SJSA1 (cell line): ENCODE results near the gene DDAH1. TPM values are rescaled to one million over a fixed set of nuclear protein-coding genes. Genes with fewer than 3 reads are reported as not detected.

Experiments used
- DNase-seq, 2 experiments: peaks; one replicate each; pipeline ENCODE4 v3.0.0-alpha.2; 2015 to 2020; ENCODE audit warnings: low spot score in 2 of 2, low read depth in 1 of 2
- H3K27ac ChIP-seq: fragments of 250-450 bp; sonication (Bioruptor Pico); 2 replicates; pipeline ENCODE4 v1.5.1; 2020; ENCODE audit warnings: mild to moderate bottlenecking, moderate library complexity
- H3K27me3 ChIP-seq: fragments of 250-450 bp; sonication (Bioruptor Pico); replicated peaks from 2 replicates; pipeline ENCODE4 v1.5.1; 2020; ENCODE audit warnings: mild to moderate bottlenecking, moderate library complexity
- H3K36me3 ChIP-seq: fragments of 250-450 bp; sonication (Bioruptor Pico); 2 replicates; pipeline ENCODE4 v1.5.1; 2020; ENCODE audit warnings: mild to moderate bottlenecking
- H3K4me1 ChIP-seq: fragments of 250-450 bp; sonication (Bioruptor Pico); replicated peaks from 2 replicates; pipeline ENCODE4 v1.6.1; 2021; ENCODE audit warnings: mild to moderate bottlenecking
- H3K4me3 ChIP-seq: fragments of 250-450 bp; sonication (Bioruptor Pico); 2 replicates; pipeline ENCODE4 v1.5.1; 2020; ENCODE audit warnings: mild to moderate bottlenecking
- H3K9me3 ChIP-seq: fragments of 250-450 bp; sonication (Bioruptor Pico); replicated peaks from 2 replicates; pipeline ENCODE4 v1.5.1; 2020; ENCODE audit warnings: mild to moderate bottlenecking
- total RNA-seq: library from RNA; depleted of rRNA; stranded (reverse); fragments of >200 nt; shearing (Covaris generic); gene quantifications from 2 replicates; pipeline ENCODE4 v1.2.3, GENCODE V29; 2014

The DDAH1 gene
- total RNA-seq, 1 experiment from 2014 or later, result 108 TPM

- no peak for DNase-seq
- H3K27me3 ChIP-seq, result no peaks in the 10 kb centered on the region
- no peaks in the 10 kb centered on the region for H3K36me3 ChIP-seq
- H3K4me1 ChIP-seq, result peaks cover 27% of the 10 kb centered on the region
- H3K27ac ChIP-seq, result no peak overlapping the region
- no peaks in the 10 kb centered on the region for H3K9me3 ChIP-seq
- H3K4me3 ChIP-seq, result no peak overlapping the region
Measured at GRCh38 chr1:85295006-85295431, 169.9 kb downstream of the DDAH1 start.

- Histone ChIP-seq H3K9me3 (no peaks in the 10 kb centered on the region), H3K36me3 (no peaks in the 10 kb centered on the region), H3K4me1 (peaks cover 11% of the 10 kb centered on the region), H3K4me3 (no peak overlapping the region), H3K27me3 (no peaks in the 10 kb centered on the region), H3K27ac (no peak overlapping the region)
- DNase-seq, result no peak
Measured at GRCh38 chr1:85290826-85291225, 174.1 kb downstream of the DDAH1 start.

GRCh38 chr1:85289848-85290335, 175.1 kb downstream of the DDAH1 start:
- no peak for DNase-seq
- H3K27ac ChIP-seq, result no peak overlapping the region
- H3K27me3 ChIP-seq, result no peaks in the 10 kb centered on the region
- H3K4me1 ChIP-seq, result peaks cover 11% of the 10 kb centered on the region
- no peaks in the 10 kb centered on the region for H3K36me3 ChIP-seq
- no peak overlapping the region for H3K4me3 ChIP-seq
- H3K9me3 ChIP-seq, result no peaks in the 10 kb centered on the region

GRCh38 chr1:85289207-85289847, 175.6 kb downstream of the DDAH1 start:
- H3K27ac ChIP-seq, result no peak overlapping the region
- peak; percentile 51 to 69 for DNase-seq
- no peak overlapping the region for H3K4me3 ChIP-seq
- H3K9me3 ChIP-seq, result no peaks in the 10 kb centered on the region
- H3K27me3 ChIP-seq, result no peaks in the 10 kb centered on the region
- H3K36me3 ChIP-seq, result no peaks in the 10 kb centered on the region
- peaks cover 11% of the 10 kb centered on the region for H3K4me1 ChIP-seq

- H3K4me3 ChIP-seq, result no peak overlapping the region
- H3K4me1 ChIP-seq, result peaks cover 6% of the 10 kb centered on the region
- H3K9me3 ChIP-seq, result no peaks in the 10 kb centered on the region
- no peak overlapping the region for H3K27ac ChIP-seq
- no peaks in the 10 kb centered on the region for H3K27me3 ChIP-seq
- no peak for DNase-seq
- H3K36me3 ChIP-seq, result no peaks in the 10 kb centered on the region
Measured at GRCh38 chr1:85284202-85284601, 180.8 kb downstream of the DDAH1 start.

GRCh38 chr1:85283475-85284199, 181.3 kb downstream of the DDAH1 start:
- no peak overlapping the region for H3K27ac ChIP-seq
- H3K4me1 ChIP-seq, result peaks cover 11% of the 10 kb centered on the region
- peak in 1 of 2 experiments; percentile 59 for DNase-seq
- no peaks in the 10 kb centered on the region for H3K9me3 ChIP-seq
- H3K36me3 ChIP-seq, result no peaks in the 10 kb centered on the region
- H3K4me3 ChIP-seq, result no peak overlapping the region
- H3K27me3 ChIP-seq, result no peaks in the 10 kb centered on the region

- Histone ChIP-seq H3K27ac (no peak overlapping the region), H3K36me3 (no peaks in the 10 kb centered on the region), H3K9me3 (no peaks in the 10 kb centered on the region), H3K4me3 (no peak overlapping the region), H3K27me3 (no peaks in the 10 kb centered on the region), H3K4me1 (peaks cover 20% of the 10 kb centered on the region)
- DNase-seq, result no peak
Measured at GRCh38 chr1:85282424-85282823, 182.5 kb downstream of the DDAH1 start.

- Histone ChIP-seq H3K27me3 (no peaks in the 10 kb centered on the region), H3K27ac (no peak overlapping the region), H3K4me3 (no peak overlapping the region), H3K9me3 (no peaks in the 10 kb centered on the region), H3K36me3 (no peaks in the 10 kb centered on the region), H3K4me1 (peaks cover 26% of the 10 kb centered on the region)
- DNase-seq, result no peak
Measured at GRCh38 chr1:85280636-85281035, 184.3 kb downstream of the DDAH1 start.

GRCh38 chr1:85279458-85280080, 185.4 kb downstream of the DDAH1 start:
- H3K4me1 ChIP-seq, result peaks cover 35% of the 10 kb centered on the region
- H3K36me3 ChIP-seq, result peaks cover 4% of the 10 kb centered on the region; the same call in 1 of the 2 replicates
- H3K27ac ChIP-seq, result peak overlapping the region; percentile 65
- no peaks in the 10 kb centered on the region for H3K27me3 ChIP-seq
- no peak overlapping the region for H3K4me3 ChIP-seq
- no peak for DNase-seq
- H3K9me3 ChIP-seq, result no peaks in the 10 kb centered on the region

GRCh38 chr1:85278853-85279314, 186.1 kb downstream of the DDAH1 start:
- H3K4me3 ChIP-seq, result peak overlapping the region; percentile 5; the same call in 1 of the 2 replicates
- H3K27me3 ChIP-seq, result no peaks in the 10 kb centered on the region
- H3K27ac ChIP-seq, result peak overlapping the region; percentile 65
- DNase-seq, result peak; percentile 82 to 84
- peaks cover 8% of the 10 kb centered on the region for H3K36me3 ChIP-seq
- no peaks in the 10 kb centered on the region for H3K9me3 ChIP-seq
- peaks cover 41% of the 10 kb centered on the region for H3K4me1 ChIP-seq

GRCh38 chr1:85277802-85278201, 187.2 kb downstream of the DDAH1 start:
- peak overlapping the region; percentile 65; the same call in 1 of the 2 replicates for H3K27ac ChIP-seq
- H3K4me1 ChIP-seq, result peaks cover 41% of the 10 kb centered on the region
- H3K36me3 ChIP-seq, result peaks cover 18% of the 10 kb centered on the region
- H3K9me3 ChIP-seq, result no peaks in the 10 kb centered on the region
- no peaks in the 10 kb centered on the region for H3K27me3 ChIP-seq
- no peak overlapping the region for H3K4me3 ChIP-seq
- no peak for DNase-seq

- peak overlapping the region; percentile 82 for H3K27ac ChIP-seq
- H3K9me3 ChIP-seq, result no peaks in the 10 kb centered on the region
- H3K4me3 ChIP-seq, result peak overlapping the region; percentile 64
- H3K4me1 ChIP-seq, result peaks cover 41% of the 10 kb centered on the region
- peaks cover 22% of the 10 kb centered on the region for H3K36me3 ChIP-seq
- no peak for DNase-seq
- no peaks in the 10 kb centered on the region for H3K27me3 ChIP-seq
Measured at GRCh38 chr1:85276978-85277639, 187.8 kb downstream of the DDAH1 start.

GRCh38 chr1:85276215-85276977, 188.6 kb downstream of the DDAH1 start, which contains the start of gene BCL10:
Gene BCL10 (minus strand): TSS chr1:85276632. CDS start chr1:85276352, 280 bp downstream.
- Histone ChIP-seq H3K27me3 (no peaks in the 10 kb centered on the region), H3K4me3 (peak within 1 kb of the TSS; percentile 64), H3K9me3 (no peaks in the 10 kb centered on the region), H3K27ac (peak within 1 kb of the TSS; percentile 82), H3K36me3 (peaks cover 23% of the 10 kb centered on the region), H3K4me1 (peaks cover 41% of the 10 kb centered on the region)
- DNase-seq, result peak; percentile 99
